OCI-LY7 (cell line): ENCODE measurements around the gene NGDN.

ENCODE experiments used
- CTCF ChIP-seq: fragments of 200-600 bp; sonication (generic); conservative IDR thresholded peaks from 2 replicates; pipeline ENCODE4 v1.5.1; 2014; ENCODE audit warnings: mild to moderate bottlenecking, antibody characterized with exemption, low read length, moderate library complexity, mixed read lengths
- EZH2phosphoT487 ChIP-seq: fragments of 200-600 bp; sonication (generic); IDR thresholded peaks from 2 replicates; pipeline ENCODE4 v1.6.1; 2018; ENCODE audit warnings: low read depth, borderline replicate concordance, mild to moderate bottlenecking, mixed run types, antibody characterized with exemption, low read length, moderate library complexity, mixed read lengths

GRCh38 chr14:23457587-23458445 lies 11.7 kb upstream of the NGDN start:
- no peak for TF ChIP-seq CTCF
- TF ChIP-seq EZH2phosphoT487, result no peak
